ENCODE measurements around the gene C3orf20.
"Not testable (repeated sequence)": the region's sequence is repeated elsewhere in the genome, so short reads cannot be mapped to it uniquely, and the experiment has no call there.

C3orf20 gene

DNA sequence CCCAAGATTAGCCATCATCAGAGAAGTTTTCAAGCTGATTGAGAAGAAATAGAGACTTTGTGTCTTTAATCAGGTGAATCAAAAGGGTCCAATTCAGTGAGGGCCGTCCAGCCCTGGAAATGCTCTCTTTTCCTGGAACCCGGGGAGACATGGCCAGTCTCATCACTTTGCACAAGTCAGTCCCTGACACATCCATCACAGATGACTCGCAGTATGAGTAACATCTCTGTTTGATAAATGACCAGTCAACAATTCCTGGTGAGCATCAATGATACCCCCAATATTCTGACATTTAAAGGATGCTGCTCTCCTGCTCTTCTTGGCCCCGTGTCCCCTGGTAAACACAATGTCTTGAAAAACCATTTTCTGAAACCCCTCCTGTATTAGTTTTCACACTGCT lies 26.7 kb downstream of the C3orf20 start:
- no peak for DNase-seq

DNA sequence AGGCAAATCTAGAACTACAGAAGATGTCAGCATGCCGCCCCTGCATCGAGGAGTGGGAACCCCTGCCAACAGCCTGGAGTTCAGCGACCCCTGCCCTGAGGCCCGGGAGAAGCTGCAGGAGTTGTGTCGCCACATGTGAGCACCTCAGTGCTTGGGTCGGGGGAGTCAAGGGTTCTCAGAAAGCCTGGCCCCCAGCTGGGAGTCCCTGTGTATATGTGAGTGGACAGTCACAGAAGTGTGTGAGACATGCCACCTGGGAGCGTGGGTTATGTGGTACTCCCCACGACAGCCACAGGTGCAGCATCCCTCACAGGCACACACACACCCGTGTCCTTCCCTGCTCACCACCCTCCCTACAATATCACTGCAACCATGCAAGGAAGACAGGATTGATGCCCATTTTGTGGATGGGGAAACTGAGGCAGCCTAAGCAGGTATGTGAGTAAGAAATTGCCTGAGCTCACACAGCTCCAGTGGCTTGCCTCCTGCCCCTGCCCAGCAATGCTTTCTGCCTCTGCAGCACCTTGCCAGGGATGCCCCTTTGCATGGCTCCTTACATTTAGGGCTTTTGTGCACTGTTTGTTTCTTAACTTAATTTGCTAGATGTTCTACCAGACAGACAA lies 28.3 kb downstream of the C3orf20 start:
- DNase-seq: no peak

DNA sequence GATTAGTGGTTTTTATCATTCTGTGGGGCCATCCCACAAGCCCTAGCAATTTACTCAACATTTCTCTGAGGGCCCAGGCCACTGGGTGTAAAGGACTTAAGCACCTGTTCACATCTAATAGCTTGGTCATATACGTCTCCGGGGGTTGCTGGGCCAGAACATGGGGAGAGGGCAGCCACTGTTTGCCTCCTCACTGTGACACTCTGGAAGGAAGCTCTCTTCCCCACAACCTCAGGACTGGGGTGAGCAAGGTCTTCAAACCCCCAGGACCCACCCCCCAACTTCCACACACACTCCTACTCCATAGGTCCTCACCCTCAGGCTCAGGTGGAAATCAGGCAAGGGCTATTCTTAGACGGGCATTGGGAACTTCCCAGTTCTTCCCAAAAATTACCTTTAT lies 28.9 kb downstream of the C3orf20 start:
- DNase-seq: no peak

DNA sequence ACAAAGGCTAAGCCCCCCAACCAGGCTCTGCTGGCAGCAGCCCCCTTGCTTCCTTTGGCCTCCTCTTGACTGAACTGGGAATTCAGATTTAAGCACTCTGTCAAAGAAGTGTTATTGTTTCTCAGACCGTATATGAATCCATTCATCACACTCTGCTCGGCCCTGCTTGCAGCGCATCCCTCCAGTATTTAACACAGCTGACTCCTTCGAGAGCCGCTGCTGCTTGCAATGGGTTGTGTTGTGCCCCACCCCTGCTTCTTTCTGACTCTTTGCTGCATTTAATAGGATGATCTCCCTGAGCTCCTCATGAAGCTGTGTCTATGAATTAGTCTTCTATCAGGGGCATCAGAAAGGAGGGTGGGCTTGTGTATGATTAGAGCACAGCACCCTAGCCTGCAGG lies 31.2 kb downstream of the C3orf20 start:
- DNase-seq: no peak

DNA sequence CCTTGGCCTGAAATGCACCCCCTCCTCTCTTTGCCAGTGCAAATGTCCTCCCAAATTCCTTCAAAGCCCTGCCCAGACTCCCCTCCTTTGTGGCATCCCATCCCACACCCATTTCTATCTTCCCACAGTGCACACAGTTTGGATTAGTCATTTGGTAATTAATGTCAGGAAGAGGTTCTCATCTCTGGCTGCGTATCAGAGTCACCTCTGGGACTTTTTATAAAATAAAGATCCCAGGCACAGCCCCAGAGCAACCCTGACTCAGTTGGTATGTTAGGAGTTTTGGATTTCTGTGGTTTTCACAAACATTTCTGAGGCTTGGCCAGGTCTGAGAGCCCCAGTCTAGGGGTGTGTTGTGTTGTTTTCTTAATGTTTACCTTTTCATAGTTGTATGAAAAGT lies 41.6 kb downstream of the C3orf20 start:
- no peak for DNase-seq

DNA sequence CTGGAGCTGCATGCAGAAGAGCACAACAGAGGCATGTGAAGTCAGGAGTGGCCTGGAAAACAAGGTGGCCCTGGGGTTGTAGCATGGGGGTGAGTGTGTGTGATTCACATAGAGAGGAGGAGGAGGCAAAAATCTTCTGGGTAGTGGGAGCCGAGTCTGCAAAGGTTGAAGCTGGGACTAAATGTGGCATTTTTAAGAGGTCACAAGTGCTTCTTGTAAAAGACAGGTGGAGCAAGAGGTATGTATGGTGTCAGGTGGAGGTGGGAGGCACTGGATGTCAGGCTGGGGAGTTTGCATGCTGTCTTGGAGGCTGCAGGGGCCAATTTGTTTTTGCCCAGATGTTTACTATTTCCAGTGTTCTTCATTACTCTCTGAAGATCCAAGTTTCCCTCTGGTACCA lies 42.4 kb downstream of the C3orf20 start:
- DNase-seq: no peak

DNA sequence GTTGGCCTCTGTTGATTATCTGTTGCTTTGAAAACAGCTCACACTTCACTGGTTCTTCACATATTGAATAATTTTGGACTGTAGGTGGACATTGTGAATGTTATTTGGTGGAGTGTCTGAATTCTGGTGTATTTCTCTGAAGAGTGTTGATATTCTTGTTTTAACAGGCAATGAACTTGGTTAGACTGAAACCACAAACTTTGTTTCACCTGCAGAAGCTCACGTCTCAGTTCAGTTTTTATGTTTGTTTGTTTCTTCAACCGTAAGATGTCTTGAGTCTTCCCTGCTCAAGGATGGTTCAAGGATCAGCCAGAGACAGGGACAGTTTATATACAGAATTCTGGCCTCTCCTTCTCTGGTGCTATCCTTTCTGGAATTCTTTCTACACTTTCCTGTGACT lies 43.6 kb downstream of the C3orf20 start:
- DNase-seq: no peak

DNA sequence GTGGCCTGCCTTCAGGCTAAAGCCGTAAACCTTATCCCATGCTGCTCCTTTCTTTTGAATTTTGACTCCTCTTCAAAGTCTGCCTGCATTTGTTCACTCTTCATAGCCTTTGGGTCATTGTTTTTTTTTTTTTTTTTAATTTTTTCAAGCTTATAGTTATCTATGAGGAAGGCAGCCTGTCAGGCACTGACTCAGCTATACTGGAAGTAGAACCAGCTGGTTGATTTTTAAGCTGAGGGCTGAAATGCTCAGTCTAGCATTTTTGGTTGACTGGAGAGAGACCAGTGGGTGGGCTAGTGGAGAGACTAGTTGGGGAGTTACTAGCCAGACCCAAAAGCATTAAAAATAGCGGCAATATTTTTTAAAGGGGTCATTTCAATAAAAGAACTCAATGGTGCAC lies 44.1 kb downstream of the C3orf20 start:
- no peak for DNase-seq

DNA sequence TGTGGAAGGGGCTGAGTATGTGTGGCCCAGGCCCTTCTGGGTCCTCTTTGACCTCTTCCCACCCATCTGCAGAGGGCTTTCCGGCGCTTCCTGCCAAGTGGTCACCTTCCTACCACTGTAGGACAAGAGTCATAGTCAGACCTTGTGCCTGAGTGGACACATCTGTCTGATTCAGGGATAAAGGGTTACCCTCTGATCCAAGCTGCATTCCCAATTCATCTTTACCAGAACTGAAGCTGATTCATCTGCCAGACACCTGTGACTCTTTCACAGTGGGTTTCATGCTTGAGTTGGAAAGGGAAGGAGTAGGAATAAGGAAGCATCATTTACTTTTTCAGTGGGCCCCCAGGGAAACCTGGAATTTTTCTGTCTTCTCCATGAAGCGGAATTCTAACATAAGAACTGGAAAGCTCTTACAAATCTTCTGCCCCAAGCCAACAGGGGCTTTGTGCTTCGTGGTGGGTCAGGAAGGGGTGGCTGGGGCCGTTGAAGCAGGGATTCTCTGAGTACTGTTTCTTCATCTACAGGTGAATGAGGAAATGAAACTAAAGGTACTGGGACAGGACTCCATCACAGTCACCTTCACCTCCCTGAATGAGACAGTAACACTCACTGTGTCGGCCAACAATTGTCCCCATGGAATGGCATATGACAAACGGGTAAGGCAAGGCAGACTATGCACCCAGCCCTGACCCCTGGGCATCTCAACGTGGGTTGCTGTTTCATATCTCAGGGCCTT lies 46.4 kb downstream of the C3orf20 start:
- no peak for DNase-seq

DNA sequence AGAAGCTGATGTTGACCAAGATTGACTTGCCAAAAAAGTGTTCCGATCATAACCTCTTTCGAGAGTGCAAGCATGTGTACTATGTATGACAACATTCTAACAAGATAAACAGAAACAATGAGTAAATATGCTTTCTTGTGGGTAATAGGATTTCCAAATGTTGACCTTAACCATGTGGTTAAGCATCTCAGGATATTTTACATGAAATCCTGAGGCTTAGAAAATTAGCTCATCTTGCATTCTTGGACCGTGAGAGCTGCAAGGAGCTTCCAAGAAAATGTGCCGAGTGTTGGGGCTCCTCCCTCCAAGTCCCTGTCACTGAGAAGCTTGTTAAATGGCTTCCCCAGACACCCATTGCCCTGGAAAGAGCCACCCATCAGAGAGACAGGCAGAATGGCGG lies 50.1 kb downstream of the C3orf20 start:
- DNase-seq: no peak

DNA sequence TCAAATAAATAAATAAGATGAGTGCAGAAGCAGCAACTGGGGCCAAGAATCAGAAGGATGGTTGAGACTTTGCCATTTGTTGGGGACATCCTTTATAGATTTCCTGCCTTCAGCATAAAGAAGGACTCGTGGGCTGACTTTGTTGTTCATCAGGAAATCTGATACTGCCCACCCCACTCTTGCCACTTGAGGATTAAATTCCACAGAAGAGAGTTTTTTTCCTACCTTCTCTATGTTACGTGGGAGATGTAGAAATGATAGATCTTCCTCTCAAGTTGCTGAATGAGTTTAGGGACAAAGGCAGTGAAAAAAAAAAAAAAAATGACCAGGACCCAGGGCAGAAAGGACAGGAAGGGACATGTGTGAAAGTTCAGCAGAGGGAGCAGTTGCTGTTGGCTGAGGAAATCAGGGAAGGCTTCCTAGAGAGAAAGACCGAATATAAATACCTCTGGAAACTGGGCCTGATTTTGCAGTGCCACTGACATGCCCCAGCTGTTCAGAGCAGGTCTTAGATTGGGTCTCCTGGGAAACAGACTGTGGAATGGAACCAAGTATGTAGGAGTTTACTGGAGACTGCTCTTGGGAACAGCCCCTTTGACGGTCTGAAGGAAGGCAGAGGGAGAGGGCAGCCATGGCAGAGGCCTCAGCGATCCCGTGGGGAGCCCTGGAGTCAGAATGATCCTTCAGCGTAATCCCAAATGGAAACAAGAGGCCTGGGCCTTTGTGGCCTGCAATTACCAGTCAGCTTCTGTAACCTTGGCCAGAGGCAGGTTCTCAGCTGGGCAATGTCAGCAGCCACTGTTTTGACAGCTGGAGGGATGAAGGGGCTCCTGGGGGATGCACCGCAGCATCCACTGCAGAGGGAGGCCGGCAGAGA lies 50.9 kb downstream of the C3orf20 start:
- no peak for DNase-seq

DNA sequence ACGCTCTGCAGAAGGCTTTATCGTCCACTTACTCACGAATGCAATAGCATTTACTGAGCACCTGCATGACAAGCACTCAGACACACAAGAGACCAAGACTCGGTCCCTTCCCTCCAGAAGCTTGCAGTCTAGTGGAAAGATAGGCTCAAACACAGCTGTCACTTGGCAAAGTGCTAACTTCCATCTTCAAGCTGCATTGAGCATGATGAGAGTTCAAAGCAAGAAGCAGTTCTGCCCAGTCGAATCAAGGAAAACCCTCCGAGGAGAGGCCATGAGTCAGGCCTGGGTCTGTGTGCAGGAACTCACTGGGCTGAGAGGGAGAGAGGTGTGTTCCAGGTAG lies 51.5 kb downstream of the C3orf20 start:
- no peak for DNase-seq

DNA sequence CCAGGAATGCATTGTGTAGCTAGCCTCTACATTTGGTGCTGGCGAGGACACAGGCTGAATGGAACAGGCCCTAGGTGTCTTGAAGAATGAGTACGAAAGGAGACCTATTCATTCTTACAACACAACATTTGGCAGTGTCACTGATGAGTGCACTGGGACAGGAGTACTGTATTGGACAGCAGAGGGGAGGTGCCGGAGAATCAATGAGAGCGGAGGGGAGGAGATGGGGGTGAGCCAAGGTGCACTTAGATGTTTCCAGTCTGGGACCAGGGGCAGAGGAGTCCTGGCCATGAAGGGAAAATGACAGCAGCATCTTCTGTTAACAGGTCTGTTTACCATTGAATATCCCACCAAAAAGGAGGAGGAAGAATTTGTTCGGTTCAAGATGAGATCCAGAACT lies 53.2 kb downstream of the C3orf20 start:
- DNase-seq: no peak

DNA sequence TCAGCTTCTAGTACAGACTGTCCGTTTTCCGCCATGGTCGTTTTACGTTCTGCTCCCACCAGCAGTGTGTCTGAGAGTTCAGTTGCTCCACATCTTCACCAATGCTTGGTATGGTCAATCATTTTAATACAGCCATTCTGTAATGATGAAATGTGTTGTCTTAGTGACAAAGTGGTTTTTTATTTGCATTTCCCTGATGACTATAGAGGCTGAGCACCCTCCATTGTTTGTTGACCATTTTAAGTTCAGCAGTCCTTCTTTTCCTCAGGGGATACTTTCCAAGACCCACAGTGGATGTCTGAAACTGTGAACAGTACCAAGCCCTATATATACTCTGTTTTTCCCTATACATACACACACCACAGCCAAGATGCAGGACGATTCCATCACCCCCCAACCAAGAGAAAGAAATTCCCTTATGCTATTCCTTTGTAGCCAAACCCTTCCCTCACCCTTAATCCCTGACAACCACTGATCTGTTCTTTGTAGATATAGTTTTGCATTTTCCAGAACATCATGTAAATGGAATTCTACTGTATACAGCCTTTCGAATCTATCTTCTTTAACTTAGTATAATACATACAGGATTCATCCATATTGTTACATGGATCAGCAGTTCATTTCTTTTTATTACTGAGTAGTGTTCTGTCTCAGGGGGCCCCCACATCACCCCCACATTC lies 55.9 kb downstream of the C3orf20 start:
- no peak for DNase-seq

DNA sequence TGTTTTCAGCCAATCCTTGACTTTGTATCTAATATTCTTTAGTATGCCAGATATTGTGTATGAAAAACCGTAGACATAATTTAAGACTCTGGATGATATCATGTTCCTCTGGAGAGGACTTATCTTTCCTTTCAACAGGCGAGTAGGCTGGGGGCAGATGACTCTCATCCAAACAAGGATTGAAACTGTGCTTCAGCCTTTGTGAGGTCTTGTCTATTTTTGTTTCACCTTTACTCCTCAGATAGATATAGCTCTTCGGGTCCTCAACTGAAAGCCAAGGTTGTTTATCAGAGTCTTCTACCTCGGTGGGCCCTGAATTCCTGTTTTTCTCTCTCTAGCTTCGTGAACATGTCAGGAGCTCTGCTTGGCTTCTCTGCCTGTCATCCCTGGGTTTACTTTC lies 66.0 kb downstream of the C3orf20 start:
- DNase-seq: no peak

DNA sequence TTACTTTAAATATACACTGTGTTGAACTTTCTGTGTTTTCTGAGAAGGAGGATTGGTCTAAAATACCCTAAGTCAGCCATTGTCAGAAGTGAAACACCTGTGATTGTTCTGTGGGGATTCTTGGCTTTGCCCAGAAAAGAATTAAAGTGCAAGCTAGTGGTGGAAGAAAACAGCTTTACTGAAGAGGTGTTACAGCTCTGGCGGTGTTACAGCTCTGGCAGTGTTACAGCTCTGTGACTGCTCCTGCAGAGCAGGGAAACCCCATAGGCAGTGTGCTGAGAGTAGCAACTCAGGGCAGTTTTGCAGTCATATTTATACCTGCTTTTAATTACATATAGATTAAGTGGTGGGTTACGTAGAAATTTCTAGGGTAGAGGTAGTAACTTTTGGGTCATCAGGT lies 66.6 kb downstream of the C3orf20 start:
- DNase-seq: no peak

DNA sequence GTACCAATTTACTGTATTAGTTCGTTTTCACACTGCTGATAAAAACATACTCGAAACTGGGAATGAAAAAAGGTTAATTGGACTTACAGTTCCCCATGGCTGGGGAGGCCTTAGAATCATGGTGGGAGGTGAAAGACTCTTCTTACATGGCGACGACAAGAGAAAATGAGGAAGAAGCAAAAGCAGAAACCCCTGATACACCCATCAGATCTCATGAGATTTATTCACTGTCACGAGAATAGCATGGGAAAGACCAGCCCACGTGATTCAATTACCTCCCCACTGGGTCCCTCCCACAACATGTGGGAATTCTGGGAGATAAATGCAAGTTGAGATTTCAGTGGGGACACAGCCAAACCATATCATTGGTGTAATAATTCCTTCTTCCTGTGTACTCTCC lies 69.6 kb downstream of the C3orf20 start:
- DNase-seq: no peak

DNA sequence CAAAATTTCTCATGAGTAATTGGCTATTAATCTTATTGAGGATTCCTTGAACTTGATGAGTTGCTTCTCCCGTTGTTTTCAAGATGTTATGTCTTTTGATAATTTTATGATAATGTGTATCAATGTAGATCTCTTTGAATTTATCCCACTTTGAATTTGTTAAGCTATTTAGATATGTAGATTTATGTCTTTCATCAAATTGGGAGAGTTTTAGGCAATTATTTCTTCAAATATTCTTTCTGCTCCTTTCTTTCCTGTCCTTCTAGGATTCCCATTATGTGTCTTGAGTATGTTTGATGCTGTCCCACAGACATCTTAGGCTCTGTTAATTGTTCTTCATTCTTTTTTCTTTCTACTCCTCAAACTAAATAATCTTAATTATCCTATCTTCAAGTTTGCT lies 75.7 kb downstream of the C3orf20 start:
- no peak for DNase-seq

DNA sequence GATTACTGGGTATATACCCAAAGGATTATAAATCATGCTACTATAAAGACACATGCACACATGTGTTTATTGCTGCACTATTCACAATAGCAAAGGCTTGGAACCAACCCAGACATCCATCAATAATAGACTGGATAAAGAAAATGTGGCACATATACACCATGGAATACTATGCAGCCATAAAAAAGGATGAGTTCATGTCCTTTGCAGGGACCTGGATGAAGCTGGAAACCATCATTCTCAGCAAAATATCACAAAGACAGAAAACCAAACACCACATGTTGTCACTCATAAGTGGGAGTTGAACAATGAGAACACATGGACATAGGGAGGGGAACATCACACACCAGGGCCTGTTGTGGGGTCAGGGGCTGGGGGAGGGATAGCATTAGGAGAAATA lies 78.0 kb downstream of the C3orf20 start:
- not testable (repeated sequence) for DNase-seq

DNA sequence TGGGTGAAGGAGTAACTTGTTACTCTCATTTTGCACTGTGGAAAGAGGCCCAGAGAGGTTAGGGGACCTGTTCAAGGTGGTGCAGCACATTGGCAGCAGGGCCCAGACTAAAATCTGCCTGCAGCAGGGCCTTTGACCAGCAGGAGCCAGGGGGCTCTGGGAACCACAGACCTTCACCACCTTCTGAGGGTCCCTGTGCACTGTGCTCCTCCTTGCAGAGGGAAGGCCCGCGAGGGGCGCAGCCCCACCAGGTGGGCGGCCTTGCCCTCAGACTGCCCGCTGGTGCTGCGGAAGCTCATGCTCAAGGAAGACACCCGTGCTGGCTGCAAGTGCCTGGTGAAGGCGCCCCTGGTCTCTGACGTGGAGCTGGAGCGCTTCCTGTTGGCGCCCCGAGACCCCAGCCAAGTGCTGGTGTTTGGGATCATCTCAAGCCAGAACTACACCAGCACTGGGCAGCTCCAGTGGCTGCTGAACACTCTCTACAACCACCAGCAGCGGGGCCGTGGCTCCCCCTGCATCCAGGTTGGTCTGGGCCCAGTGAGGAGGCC lies 82.3 kb downstream of the C3orf20 start:
- DNase-seq: no peak

DNA sequence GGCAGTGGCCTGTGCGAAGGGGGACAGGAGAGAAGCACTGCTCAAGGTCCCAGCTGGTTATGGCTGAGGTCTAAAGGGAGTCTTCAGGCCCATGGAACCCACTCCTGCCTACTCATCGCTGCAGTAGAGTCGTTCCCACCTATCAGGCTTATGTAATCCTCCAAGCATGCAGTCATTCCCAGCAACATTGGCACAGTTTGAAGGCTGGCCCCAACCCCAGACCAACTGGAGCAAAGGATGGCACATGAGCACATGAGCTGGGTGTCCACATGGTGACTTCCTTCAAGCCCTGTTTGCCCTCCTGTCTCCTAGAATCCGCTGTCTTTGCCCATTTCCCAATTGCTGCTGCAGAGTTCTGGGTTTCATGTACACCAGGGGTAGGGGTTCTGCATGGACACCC lies 83.4 kb downstream of the C3orf20 start:
- no peak for DNase-seq

DNA sequence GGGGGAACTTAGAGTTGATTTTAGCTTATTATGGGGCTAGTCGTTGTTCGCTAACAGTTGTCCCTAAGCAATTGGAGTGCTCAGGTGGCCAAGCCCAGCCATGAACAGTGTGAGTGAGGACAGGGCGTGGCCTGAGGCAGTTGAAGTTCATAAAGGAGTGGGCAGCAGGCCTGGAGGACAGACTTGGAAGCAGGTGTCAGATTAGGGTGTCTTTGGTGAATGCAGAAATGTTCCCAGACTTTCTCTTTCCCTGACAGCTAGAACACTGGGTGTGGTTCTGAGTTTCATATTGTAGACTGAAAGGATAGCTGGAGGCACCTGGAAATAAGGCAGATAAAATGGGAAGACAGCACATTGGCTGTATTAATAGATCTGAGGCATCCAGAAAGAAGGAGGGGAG lies 84.0 kb downstream of the C3orf20 start:
- no peak for DNase-seq

DNA sequence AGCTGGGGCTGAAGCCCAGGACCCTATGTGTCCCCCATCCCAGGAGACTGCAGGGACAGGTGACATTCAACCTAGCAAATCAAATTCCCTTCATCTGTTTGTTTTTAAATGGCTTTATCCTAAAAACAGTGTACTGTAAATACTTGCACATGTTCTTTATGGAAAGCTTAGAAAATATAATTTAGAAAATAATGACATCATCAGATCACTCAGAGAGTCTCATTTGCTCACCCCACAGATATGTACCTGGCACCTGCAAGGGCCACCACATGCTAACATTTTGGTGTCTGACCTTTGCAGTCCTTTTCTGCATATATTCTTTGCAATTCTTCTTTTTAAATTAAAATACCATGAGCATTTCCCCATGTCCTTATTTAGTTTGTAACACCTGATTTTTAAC lies 85.2 kb downstream of the C3orf20 start:
- DNase-seq: no peak

Measured in NK-92 treated with Interleukin-12 subunit alpha and Interleukin-12 subunit beta, amount 100 ng/mL, for 24 hours (cell line).